Fibroblast of lung (primary cell): ENCODE measurements around the gene TCTN1. TPM values are rescaled to one million over a fixed set of nuclear protein-coding genes. Genes with fewer than 3 reads are reported as not detected.

Source experiments
- DNase-seq, 2 donors: peaks; one replicate each; pipeline versions ENCODE4 v3.0.0 to v3.0.0-alpha.2; 2010; ENCODE audit warnings: low read depth in 2 of 2
- H2AFZ ChIP-seq: 2 replicates; pipeline ENCODE4 v1.5.1; 2012; ENCODE audit warnings: low read length, control low read depth, inconsistent platforms
- H3K27ac ChIP-seq: 2 replicates; pipeline ENCODE4 v1.5.1; 2011; ENCODE audit warnings: low read length, control low read depth; ENCODE audit not compliant: insufficient read depth
- H3K27me3 ChIP-seq: 2 replicates; pipeline ENCODE4 v1.5.1; 2011; ENCODE audit warnings: mild to moderate bottlenecking, low read length; ENCODE audit not compliant: control insufficient read depth, insufficient read depth
- H3K36me3 ChIP-seq: 2 replicates; pipeline ENCODE4 v1.5.1; 2011; ENCODE audit warnings: low read length; ENCODE audit not compliant: control insufficient read depth, insufficient read depth
- H3K4me1 ChIP-seq: 2 replicates; pipeline ENCODE4 v1.5.1; 2011; ENCODE audit warnings: low read length; ENCODE audit not compliant: control insufficient read depth, insufficient read depth; ENCODE audit errors: extremely low read depth
- H3K4me2 ChIP-seq: 2 replicates; pipeline ENCODE4 v1.5.1; 2011; ENCODE audit warnings: low read length, control low read depth; ENCODE audit not compliant: insufficient read depth; ENCODE audit errors: extremely low read depth
- H3K4me3 ChIP-seq, 4 experiments: fragments of 200-600 bp in 1 of 4; sonication (generic) in 1 of 4; replicated peaks in 1 of 4; 2 replicates each; pipeline ENCODE4 v1.5.1; 2011 to 2016; ENCODE audit warnings: low read length in 4 of 4, low read depth in 3 of 4, mild to moderate bottlenecking in 3 of 4, control low read depth in 2 of 4, inconsistent platforms in 1 of 4, mixed read lengths in 1 of 4; ENCODE audit not compliant: insufficient read depth in 1 of 4; ENCODE audit errors: control extremely low read depth in 1 of 4
- H3K79me2 ChIP-seq: 2 replicates; pipeline ENCODE4 v1.5.1; 2012; ENCODE audit warnings: mild to moderate bottlenecking, low read length, inconsistent platforms; ENCODE audit not compliant: control insufficient read depth, insufficient read depth
- H3K9ac ChIP-seq: 2 replicates; pipeline ENCODE4 v1.5.1; 2011; ENCODE audit warnings: mild to moderate bottlenecking, low read length, control low read depth; ENCODE audit not compliant: insufficient read depth
- H3K9me3 ChIP-seq: 2 replicates; pipeline ENCODE4 v1.5.1; 2012; ENCODE audit warnings: low read depth, low read length; ENCODE audit not compliant: control insufficient read depth, insufficient read depth
- H4K20me1 ChIP-seq: 2 replicates; pipeline ENCODE4 v1.5.1; 2011; ENCODE audit warnings: low read length; ENCODE audit not compliant: control insufficient read depth, insufficient read depth; ENCODE audit errors: extremely low read depth
- CTCF ChIP-seq, 2 donors: IDR thresholded peaks in 1 of 2; conservative IDR thresholded peaks in 1 of 2; 1 replicate in 1 of 2; 2 replicates in 1 of 2; pipeline ENCODE4 v1.5.1; 2011 to 2012; ENCODE audit warnings: low read length in 2 of 2, control low read depth in 1 of 2, inconsistent platforms in 1 of 2, low read depth in 1 of 2, mild to moderate bottlenecking in 1 of 2
- EZH2 ChIP-seq: IDR thresholded peaks from 2 replicates; pipeline ENCODE4 v1.5.1; 2012; ENCODE audit warnings: low read length, control low read depth, mild to moderate bottlenecking; ENCODE audit errors: missing control alignments
- polyA plus RNA-seq, 2 donors: library from polyadenylated mRNA; depleted of rRNA in 1 of 2; stranded (reverse) in 1 of 2; unstranded in 1 of 2; fragments of >200 nt; gene quantifications; 2 replicates each; pipeline ENCODE4 v1.2.1, GENCODE V29; 2011 to 2012; ENCODE audit warnings: missing spikeins in 1 of 2
- total RNA-seq: library from RNA; depleted of rRNA; stranded (reverse); fragments of >200 nt; gene quantifications from 2 replicates; pipeline ENCODE4 v1.2.1, GENCODE V29; 2014

The TCTN1 gene
- total and polyA plus RNA-seq, 2 donors (not counting 1 experiment from before 2014, with no cell fraction given) = 25.0 to 27.4 TPM

GRCh38 chr12:110606253-110606611 lies 7.7 kb upstream of the TCTN1 start:
- H3K36me3 ChIP-seq = no peaks in the 10 kb centered on the region
- H2AFZ ChIP-seq = no peak overlapping the region
- H3K27me3 ChIP-seq = no peaks in the 10 kb centered on the region
- no peaks in the 10 kb centered on the region for H3K9me3 ChIP-seq
- H3K4me2 ChIP-seq = no peak overlapping the region
- DNase-seq = no peak
- no peaks in the 10 kb centered on the region for H4K20me1 ChIP-seq
- no peaks in the 10 kb centered on the region for H3K4me1 ChIP-seq
- TF ChIP-seq CTCF (conservative IDR thresholded peaks at IDR 0.05 in 1 of 2, IDR thresholded peaks at IDR 0.05 in 1 of 2; ENCODE audit: low read depth in 1 of 2, low read length in 2 of 2) (no peak), EZH2 (no peak)
- H3K79me2 ChIP-seq = no peaks in the 10 kb centered on the region
- no peak overlapping the region for H3K9ac ChIP-seq
- no peak overlapping the region for H3K4me3 ChIP-seq
- H3K27ac ChIP-seq = no peak overlapping the region

GRCh38 chr12:110613071-110613770 lies 708 bp upstream of the TCTN1 start:
- Histone ChIP-seq H3K27ac (peak overlapping the region; percentile 83), H3K9ac (peak overlapping the region; percentile 84), H3K4me2 (peak overlapping the region; percentile 96), H3K4me1 (no peaks in the 10 kb centered on the region), H2AFZ (peak overlapping the region; percentile 95), H3K27me3 (no peaks in the 10 kb centered on the region), H3K4me3 (peak overlapping the region; percentile 66 to 76 (median 75)), H4K20me1 (no peaks in the 10 kb centered on the region), H3K79me2 (no peaks in the 10 kb centered on the region), H3K9me3 (no peaks in the 10 kb centered on the region), H3K36me3 (no peaks in the 10 kb centered on the region)
- no peak for DNase-seq
- TF ChIP-seq EZH2 = no peak

- no peaks in the 10 kb centered on the region for H3K79me2 ChIP-seq
- H3K27ac ChIP-seq = no peak overlapping the region
- no peak overlapping the region for H2AFZ ChIP-seq
- no peak overlapping the region for H3K9ac ChIP-seq
- no peaks in the 10 kb centered on the region for H4K20me1 ChIP-seq
- H3K4me3 ChIP-seq = no peak overlapping the region
- no peak for DNase-seq
- H3K36me3 ChIP-seq = no peaks in the 10 kb centered on the region
- TF ChIP-seq EZH2 = no peak
- H3K27me3 ChIP-seq = no peaks in the 10 kb centered on the region
- no peaks in the 10 kb centered on the region for H3K4me1 ChIP-seq
- no peaks in the 10 kb centered on the region for H3K9me3 ChIP-seq
- H3K4me2 ChIP-seq = no peak overlapping the region
These were observed 1.2 kb downstream of the TCTN1 start for GRCh38 chr12:110615171-110615570.

GRCh38 chr12:110616471-110617115 lies 2.7 kb downstream of the TCTN1 start:
- TF ChIP-seq EZH2 = no peak
- no peak for TF ChIP-seq CTCF (conservative IDR thresholded peaks at IDR 0.05 in 1 of 2, IDR thresholded peaks at IDR 0.05 in 1 of 2; ENCODE audit: low read depth in 1 of 2, low read length in 2 of 2)
- H3K4me1 ChIP-seq = no peaks in the 10 kb centered on the region
- DNase-seq = no peak
- no peaks in the 10 kb centered on the region for H3K79me2 ChIP-seq
- H2AFZ ChIP-seq = no peak overlapping the region
- H3K4me2 ChIP-seq = no peak overlapping the region
- no peaks in the 10 kb centered on the region for H4K20me1 ChIP-seq
- no peak overlapping the region for H3K4me3 ChIP-seq
- H3K36me3 ChIP-seq = no peaks in the 10 kb centered on the region
- no peaks in the 10 kb centered on the region for H3K9me3 ChIP-seq
- no peak overlapping the region for H3K9ac ChIP-seq
- H3K27ac ChIP-seq = no peak overlapping the region
- H3K27me3 ChIP-seq = no peaks in the 10 kb centered on the region
